ENCODE measurements around the gene LARGE2. TPM values are rescaled to one million over a fixed set of nuclear protein-coding genes. Genes with fewer than 3 reads are reported as not detected.

Gene LARGE2
- total RNA-seq, 4 donors from 2014 or later = 0.17 TPM; not detected in 3

DNA sequence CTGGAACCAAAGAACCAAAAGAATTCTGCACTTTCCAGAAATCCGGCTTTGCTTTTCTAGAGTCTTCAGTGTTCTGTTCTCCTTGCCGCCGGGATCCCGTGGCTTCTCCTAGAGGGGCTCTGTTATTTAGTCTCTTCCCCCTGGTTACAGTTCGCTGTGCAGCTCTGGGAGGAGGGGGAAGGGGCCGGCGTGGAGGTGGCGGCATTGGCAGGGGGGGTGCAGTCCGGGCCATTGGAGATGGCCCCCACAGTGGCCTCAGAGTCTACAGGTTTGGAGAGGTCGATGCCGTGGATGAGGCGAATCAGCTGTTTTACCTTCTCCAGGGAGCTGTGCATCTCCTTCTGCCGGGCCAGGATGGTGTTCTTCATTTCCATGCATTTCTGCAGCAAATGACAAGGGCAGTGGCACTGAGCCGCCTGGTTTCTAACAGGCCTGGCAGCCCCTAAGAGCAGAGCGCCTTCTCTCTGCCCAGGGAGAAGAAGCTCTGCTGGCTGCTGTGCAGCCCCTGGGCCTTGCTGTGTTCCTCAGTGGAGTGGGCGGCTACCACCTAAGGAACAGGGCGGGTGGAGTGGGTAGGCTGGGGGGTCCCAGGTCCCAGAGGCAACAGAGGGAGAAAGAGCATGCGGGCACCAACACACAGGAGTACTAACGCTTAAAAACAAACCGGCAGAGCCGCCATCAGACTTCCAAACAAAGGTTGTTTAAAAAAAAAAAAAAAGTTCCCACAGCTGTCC is 11.6 kb downstream of the LARGE2 start:
- TF ChIP-seq POLR2AphosphoS5 (IDR thresholded peaks at IDR 0.05) = no peak
- TF ChIP-seq, protein P1, sequence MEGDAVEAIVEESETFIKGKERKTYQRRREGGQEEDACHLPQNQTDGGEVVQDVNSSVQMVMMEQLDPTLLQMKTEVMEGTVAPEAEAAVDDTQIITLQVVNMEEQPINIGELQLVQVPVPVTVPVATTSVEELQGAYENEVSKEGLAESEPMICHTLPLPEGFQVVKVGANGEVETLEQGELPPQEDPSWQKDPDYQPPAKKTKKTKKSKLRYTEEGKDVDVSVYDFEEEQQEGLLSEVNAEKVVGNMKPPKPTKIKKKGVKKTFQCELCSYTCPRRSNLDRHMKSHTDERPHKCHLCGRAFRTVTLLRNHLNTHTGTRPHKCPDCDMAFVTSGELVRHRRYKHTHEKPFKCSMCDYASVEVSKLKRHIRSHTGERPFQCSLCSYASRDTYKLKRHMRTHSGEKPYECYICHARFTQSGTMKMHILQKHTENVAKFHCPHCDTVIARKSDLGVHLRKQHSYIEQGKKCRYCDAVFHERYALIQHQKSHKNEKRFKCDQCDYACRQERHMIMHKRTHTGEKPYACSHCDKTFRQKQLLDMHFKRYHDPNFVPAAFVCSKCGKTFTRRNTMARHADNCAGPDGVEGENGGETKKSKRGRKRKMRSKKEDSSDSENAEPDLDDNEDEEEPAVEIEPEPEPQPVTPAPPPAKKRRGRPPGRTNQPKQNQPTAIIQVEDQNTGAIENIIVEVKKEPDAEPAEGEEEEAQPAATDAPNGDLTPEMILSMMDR (IDR thresholded peaks at IDR 0.05) = no peak
- TF ChIP-seq POLR2A (IDR thresholded peaks at IDR 0.05; ENCODE audit: low read depth) = no peak
- TF ChIP-seq EP300 (IDR thresholded peaks at IDR 0.05) = no peak
- DNase-seq (ENCODE audit: extremely low spot score) = peak; percentile 2
- intact Hi-C loops (cut with DNase I) = no loop called here
- peaks cover 45 to 93% (median 67%) of the 10 kb centered on the region in 4 donors for H3K36me3 ChIP-seq
- no peak overlapping the region for H3K27ac ChIP-seq (replicated peaks in 1 of 4)
- no peaks in the 10 kb centered on the region for H3K9me3 ChIP-seq
- no peaks in the 10 kb centered on the region for H3K27me3 ChIP-seq
- WGBS = 90% methylated on average over 20 of the region's 21 CpGs
- peaks cover 0 to 6% (median 2%) of the 10 kb centered on the region in 4 donors for H3K4me1 ChIP-seq
- no peak overlapping the region for H3K4me3 ChIP-seq

DNA sequence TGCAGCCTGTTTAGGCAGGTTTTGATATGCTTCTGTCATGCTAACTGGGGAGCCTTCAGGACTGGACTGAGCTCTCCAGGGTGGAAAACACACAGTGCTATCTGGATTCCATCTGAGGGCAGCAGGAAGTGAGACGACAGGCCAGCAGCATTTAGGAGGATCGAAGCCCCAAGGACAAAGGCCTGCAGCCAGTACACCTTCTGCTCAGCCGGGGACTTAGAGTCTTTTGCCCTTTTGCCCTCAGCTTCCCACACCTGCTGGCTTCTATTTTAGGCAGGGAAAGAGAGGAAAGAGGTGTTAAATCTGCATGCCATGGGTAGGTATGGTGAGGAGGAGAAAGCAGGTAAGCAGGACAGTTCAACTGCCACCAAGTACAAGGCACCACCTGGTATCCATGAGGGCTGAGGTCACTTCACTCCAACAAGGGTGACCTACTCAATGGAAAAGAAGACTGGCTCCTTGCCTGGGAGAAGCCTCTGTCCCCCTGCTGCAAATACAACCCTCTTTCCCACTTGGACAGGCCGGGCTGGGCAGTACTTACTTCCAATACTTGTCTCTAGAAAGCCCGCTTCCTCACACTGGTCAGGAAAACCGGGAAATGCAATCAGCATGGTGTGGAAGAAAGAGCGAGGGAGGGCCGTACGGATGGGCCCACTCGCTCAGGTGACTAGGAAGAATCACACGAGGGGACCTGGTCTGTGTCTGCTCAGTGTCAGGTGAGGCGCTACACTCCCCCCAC is 12.3 kb downstream of the LARGE2 start:
- no peak overlapping the region for H3K4me3 ChIP-seq
- no peak overlapping the region for H3K27ac ChIP-seq (replicated peaks in 1 of 4)
- no peaks in the 10 kb centered on the region for H3K27me3 ChIP-seq
- TF ChIP-seq, protein P1 (IDR thresholded peaks at IDR 0.05) = no peak
- no peak for TF ChIP-seq POLR2AphosphoS5 (IDR thresholded peaks at IDR 0.05)
- TF ChIP-seq POLR2A (IDR thresholded peaks at IDR 0.05; ENCODE audit: low read depth) = no peak
- no peak for TF ChIP-seq EP300 (IDR thresholded peaks at IDR 0.05)
- H3K4me1 ChIP-seq = peaks cover 0 to 6% (median 2%) of the 10 kb centered on the region in 4 donors
- peaks cover 45 to 90% (median 67%) of the 10 kb centered on the region in 4 donors for H3K36me3 ChIP-seq
- DNase-seq (ENCODE audit: extremely low spot score) = peak; percentile 53
- intact Hi-C loops (cut with DNase I) = no loop called here
- H3K9me3 ChIP-seq = no peaks in the 10 kb centered on the region
- WGBS = 88% methylated on average over 12 of the region's 12 CpGs

DNA sequence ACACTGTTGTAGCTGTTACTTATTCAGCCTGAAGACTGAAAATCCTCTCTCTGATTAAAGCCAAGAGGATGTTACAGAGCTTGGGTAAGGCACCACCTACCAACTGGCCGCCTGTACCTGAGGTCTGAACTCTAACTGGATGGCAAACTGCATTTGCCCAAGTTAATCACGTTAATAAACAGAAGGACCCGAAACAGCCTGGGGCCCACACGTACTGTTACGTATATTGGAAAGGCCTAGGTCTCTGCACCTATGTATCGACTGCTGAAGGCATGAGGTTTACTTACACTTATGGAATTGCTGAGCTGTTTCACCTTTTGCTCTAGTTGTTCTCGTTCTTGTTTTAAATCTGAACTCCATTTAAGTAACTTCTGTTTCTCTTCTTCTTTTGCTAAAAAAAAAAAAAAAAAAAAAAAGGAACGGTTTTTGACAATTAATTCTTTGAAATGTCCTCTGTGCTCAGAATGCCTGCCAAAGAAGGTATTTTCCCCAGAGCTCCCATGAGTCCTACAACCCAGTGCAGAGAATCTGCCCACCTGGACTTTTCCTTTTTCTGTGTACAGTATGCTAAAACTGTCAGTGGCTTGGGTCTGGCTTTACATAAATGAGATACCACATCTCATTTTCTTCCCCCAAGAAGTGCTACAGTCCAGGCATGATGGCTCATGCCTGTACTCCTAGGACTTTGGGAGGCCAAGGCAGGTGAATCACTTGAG is 13.1 kb downstream of the LARGE2 start:
- Histone ChIP-seq H3K9me3 (no peaks in the 10 kb centered on the region), H3K4me3 (no peak overlapping the region), H3K27ac (replicated peaks in 1 of 4) (no peak overlapping the region), H3K36me3 (peaks cover 45 to 84% (median 67%) of the 10 kb centered on the region in 4 donors), H3K27me3 (no peaks in the 10 kb centered on the region), H3K4me1 (peaks cover 0 to 1% (median under 1%) of the 10 kb centered on the region in 4 donors)
- TF ChIP-seq, protein P1 (IDR thresholded peaks at IDR 0.05) = no peak
- TF ChIP-seq POLR2AphosphoS5 (IDR thresholded peaks at IDR 0.05) (no peak), POLR2A (IDR thresholded peaks at IDR 0.05; ENCODE audit: low read depth) (no peak), EP300 (IDR thresholded peaks at IDR 0.05) (no peak)
- 87% methylated on average over 8 of the region's 8 CpGs for WGBS
- intact Hi-C loops (cut with DNase I) = no loop called here
- peak; percentile 79 for DNase-seq (ENCODE audit: extremely low spot score)

DNA sequence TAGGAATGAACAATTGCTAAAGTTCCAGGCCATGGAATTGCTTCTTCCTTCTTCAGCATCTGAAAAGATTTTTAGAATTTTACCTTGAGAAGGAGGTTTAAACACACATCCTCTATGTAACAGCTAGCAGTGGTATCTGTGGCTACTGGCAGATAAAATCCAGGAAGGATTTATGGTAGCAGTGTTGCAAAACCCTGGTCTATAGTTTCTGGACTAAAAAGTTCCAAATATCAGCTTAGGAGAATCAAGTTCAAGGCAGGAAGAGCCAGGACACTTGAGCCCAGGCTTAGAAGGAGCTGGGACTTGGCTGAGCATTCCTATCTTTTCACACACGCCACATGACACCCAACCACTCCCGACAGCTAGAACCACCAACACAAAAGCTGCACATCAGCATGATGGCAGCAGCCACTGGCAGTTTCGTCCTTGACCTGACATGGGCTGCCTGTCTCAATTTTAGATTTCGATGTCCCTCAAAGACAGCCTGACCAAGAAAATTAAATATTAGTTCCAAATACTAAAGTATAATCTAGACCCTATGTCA is 14.1 kb downstream of the LARGE2 start:
- Histone ChIP-seq H3K27ac (replicated peaks in 1 of 4) (no peak overlapping the region), H3K4me3 (no peak overlapping the region), H3K36me3 (peaks cover 45 to 79% (median 68%) of the 10 kb centered on the region in 4 donors), H3K4me1 (no peaks in the 10 kb centered on the region), H3K9me3 (no peaks in the 10 kb centered on the region), H3K27me3 (no peaks in the 10 kb centered on the region)
- intact Hi-C loops (cut with DNase I) = no loop called here
- TF ChIP-seq, protein P1 (IDR thresholded peaks at IDR 0.05) = no peak
- TF ChIP-seq POLR2A (IDR thresholded peaks at IDR 0.05; ENCODE audit: low read depth) = no peak
- no peak for TF ChIP-seq EP300 (IDR thresholded peaks at IDR 0.05)
- TF ChIP-seq POLR2AphosphoS5 (IDR thresholded peaks at IDR 0.05) = no peak
- peak; percentile 37 for DNase-seq (ENCODE audit: extremely low spot score)
- WGBS = 74% methylated on average over 4 of the region's 4 CpGs
